Heart left ventricle (tissue), 13 donors: ENCODE measurements around the gene PCP4.

Experiments
- POLR2A ChIP-seq, 2 donors: fragments of 450-650 bp; IDR thresholded peaks; one replicate each; pipeline ENCODE4 v1.6.1; 2017; ENCODE audit warnings: antibody characterized with exemption in 2 of 2, mild to moderate bottlenecking in 2 of 2, moderate library complexity in 2 of 2
- TF ChIP-seq, protein P1 (sequence below), 12 donors: fragments of 200-600 bp; sonication (generic) in 4 of 12; IDR thresholded peaks; one replicate each; pipeline versions ENCODE4 v1.5.0 to v1.8.0; 2018 to 2022; ENCODE audit warnings: antibody characterized with exemption in 12 of 12, mild to moderate bottlenecking in 5 of 12
- donor health status: ischemic (EF 13 %, LVEDD 7.1; RV severe dilation, severe dysfunction).
- donor health status: DM: no; HTN: yes; CAD: no.
- donor health status: DM: no; HTN: no; CAD: no.
- donor health status: ischemic (EF 25% LVEDD 6.9; RV normal size, moderate dysfunction).
- donor health status: ischemic (EF 25% LVEDD 5.7; RV mildly dilated, moderate dysfunction).
- donor health status: ischemic (EF 35%, LVEDD 5.7; RV mildly dilated, moderate dysfunction).
- donor health status: nonischemic (EF 11% LVEDD 7.7; RV severe dilation, severe dysfunction).
- donor health status: DM: yes; HTN: yes; CAD: no.
- donor health status: PGD.
- donor health status: ischemic (EF 29% LVEDD 5.4; RV normal size, mild dysfunction).
- donor health status: nonischemic (EF 23%, LVEDD 6.1; RV moderate dilation, normal function).

DNA sequence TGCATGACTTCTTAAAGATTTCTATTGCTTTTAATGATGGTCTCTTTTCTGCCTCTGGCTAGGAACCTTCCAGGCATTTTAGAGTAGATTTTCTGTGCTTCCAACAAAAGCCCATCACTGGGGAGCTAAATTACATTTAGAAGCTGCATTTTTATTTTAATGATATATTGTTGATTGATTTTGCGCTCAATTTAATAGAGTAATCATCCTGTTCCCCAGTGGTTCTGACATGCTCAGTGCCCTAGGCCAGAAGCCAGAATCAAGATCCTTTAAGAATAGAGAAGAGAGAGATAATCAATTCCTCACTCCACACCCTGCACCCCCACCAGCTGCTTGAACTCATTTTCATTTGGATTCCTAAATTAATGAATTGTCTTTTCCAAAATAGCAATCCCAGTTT, 97.8 kb downstream of the PCP4 start:
- TF ChIP-seq, protein P1, sequence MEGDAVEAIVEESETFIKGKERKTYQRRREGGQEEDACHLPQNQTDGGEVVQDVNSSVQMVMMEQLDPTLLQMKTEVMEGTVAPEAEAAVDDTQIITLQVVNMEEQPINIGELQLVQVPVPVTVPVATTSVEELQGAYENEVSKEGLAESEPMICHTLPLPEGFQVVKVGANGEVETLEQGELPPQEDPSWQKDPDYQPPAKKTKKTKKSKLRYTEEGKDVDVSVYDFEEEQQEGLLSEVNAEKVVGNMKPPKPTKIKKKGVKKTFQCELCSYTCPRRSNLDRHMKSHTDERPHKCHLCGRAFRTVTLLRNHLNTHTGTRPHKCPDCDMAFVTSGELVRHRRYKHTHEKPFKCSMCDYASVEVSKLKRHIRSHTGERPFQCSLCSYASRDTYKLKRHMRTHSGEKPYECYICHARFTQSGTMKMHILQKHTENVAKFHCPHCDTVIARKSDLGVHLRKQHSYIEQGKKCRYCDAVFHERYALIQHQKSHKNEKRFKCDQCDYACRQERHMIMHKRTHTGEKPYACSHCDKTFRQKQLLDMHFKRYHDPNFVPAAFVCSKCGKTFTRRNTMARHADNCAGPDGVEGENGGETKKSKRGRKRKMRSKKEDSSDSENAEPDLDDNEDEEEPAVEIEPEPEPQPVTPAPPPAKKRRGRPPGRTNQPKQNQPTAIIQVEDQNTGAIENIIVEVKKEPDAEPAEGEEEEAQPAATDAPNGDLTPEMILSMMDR (IDR thresholded peaks at IDR 0.05): no peak
- TF ChIP-seq POLR2A (IDR thresholded peaks at IDR 0.05): no peak
